Measurements from ENCODE around the gene SHKBP1. TPM values are rescaled to one million over a fixed set of nuclear protein-coding genes. Genes with fewer than 3 reads are reported as not detected.

The SHKBP1 gene
- total and polyA plus RNA-seq, 2 donors (not counting 1 experiment from before 2014, with no cell fraction given), result 179 to 227 TPM

DNA sequence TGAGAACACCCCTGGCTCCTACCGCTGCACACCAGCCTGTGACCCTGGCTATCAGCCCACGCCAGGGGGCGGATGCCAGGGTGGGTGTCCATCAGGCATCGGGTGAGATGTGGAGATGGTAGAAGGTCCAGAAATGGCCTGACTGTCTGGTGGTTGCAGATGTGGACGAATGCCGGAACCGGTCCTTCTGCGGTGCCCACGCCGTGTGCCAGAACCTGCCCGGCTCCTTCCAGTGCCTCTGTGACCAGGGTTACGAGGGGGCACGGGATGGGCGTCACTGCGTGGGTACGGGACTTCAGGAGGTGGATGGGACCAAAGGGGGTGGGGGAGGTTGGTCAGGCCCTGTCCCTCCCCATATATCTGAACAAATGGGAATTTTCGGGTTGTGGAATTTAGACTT is 40.3 kb downstream of the SHKBP1 start:
- Histone ChIP-seq H3K27me3 (replicated peaks in 1 of 4; ENCODE audit: control extremely low read depth in 1 of 4, control insufficient read depth in 3 of 4, insufficient read depth in 4 of 4, low read length in 3 of 4) (no peaks in the 10 kb centered on the region), H3K4me2 (replicated peaks; ENCODE audit: low read depth, low read length, poor library complexity, severe bottlenecking) (no peak overlapping the region), H2AFZ (ENCODE audit: insufficient read depth, low read depth, low read length, poor library complexity, severe bottlenecking) (no peak overlapping the region), H3K9ac (ENCODE audit: low read length) (no peak overlapping the region), H3K79me2 (ENCODE audit: control insufficient read depth, insufficient read depth, low read length) (no peaks in the 10 kb centered on the region), H3K9me3 (ENCODE audit: control extremely low read depth in 1 of 3, control insufficient read depth in 2 of 3, insufficient read depth in 1 of 3, low read length in 2 of 3) (peaks cover 0 to 9% (median 0%) of the 10 kb centered on the region in 3 donors), H4K20me1 (ENCODE audit: control insufficient read depth, insufficient read depth, low read length, poor library complexity, severe bottlenecking) (no peaks in the 10 kb centered on the region), H3K36me3 (replicated peaks in 1 of 2; ENCODE audit: control extremely low read depth in 1 of 2, control insufficient read depth in 1 of 2, extremely low read depth in 1 of 2, insufficient read depth in 2 of 2, low read length in 1 of 2) (peaks cover 0 to 7% of the 10 kb centered on the region in 2 experiments), H3K27ac (ENCODE audit: low read length in 2 of 2) (no peak overlapping the region), H3K4me3 (ENCODE audit: control extremely low read depth in 1 of 5, extremely low read depth in 1 of 5, insufficient read depth in 1 of 5, low read depth in 2 of 5, low read length in 4 of 5) (no peak overlapping the region), H3K4me1 (ENCODE audit: control insufficient read depth in 2 of 2, insufficient read depth in 2 of 2, low read length in 2 of 2) (peaks cover 11 to 20% of the 10 kb centered on the region in 2 donors)
- H3K27ac Mint-ChIP-seq, result no peak overlapping the region
- TF ChIP-seq, protein P1, sequence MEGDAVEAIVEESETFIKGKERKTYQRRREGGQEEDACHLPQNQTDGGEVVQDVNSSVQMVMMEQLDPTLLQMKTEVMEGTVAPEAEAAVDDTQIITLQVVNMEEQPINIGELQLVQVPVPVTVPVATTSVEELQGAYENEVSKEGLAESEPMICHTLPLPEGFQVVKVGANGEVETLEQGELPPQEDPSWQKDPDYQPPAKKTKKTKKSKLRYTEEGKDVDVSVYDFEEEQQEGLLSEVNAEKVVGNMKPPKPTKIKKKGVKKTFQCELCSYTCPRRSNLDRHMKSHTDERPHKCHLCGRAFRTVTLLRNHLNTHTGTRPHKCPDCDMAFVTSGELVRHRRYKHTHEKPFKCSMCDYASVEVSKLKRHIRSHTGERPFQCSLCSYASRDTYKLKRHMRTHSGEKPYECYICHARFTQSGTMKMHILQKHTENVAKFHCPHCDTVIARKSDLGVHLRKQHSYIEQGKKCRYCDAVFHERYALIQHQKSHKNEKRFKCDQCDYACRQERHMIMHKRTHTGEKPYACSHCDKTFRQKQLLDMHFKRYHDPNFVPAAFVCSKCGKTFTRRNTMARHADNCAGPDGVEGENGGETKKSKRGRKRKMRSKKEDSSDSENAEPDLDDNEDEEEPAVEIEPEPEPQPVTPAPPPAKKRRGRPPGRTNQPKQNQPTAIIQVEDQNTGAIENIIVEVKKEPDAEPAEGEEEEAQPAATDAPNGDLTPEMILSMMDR (IDR thresholded peaks at IDR 0.05), result no peak
- no peak for TF ChIP-seq EZH2 (IDR thresholded peaks at IDR 0.05; ENCODE audit: borderline replicate concordance, insufficient read depth, low read depth, low read length, poor library complexity, severe bottlenecking)
- ChIA-PET CTCF (interaction anchor here (1.5 to 4.5 kb wide), 2 partner anchors 17 to 18 kb away, joined by 6 to 37 read pairs; partner anchors contain the start of gene LTBP4), POLR2A (interaction anchor here (0.7 kb wide), 1 partner anchor 189 kb away, joined by 3 read pairs; no protein-coding TSS in a partner anchor)
- H3K4me3 Mint-ChIP-seq, result no peak overlapping the region
- H3K27me3 Mint-ChIP-seq, result no peaks in the 10 kb centered on the region
- ATAC-seq (ENCODE audit: low read depth) (no peak), DNase-seq (no peak)
- intact Hi-C loops (cut with micrococcal nuclease), result loop anchor here (10.0 kb wide), 1 partner anchor 98 kb away; the partner anchor contains the start of genes COQ8B and ITPKC
- H3K4me1 Mint-ChIP-seq, result peaks cover 24% of the 10 kb centered on the region
- no peaks in the 10 kb centered on the region for H3K9me3 Mint-ChIP-seq (ENCODE audit: insufficient read depth)
- WGBS (ENCODE audit: insufficient coverage), result over 99% methylated on average over 14 of the region's 17 CpGs

DNA sequence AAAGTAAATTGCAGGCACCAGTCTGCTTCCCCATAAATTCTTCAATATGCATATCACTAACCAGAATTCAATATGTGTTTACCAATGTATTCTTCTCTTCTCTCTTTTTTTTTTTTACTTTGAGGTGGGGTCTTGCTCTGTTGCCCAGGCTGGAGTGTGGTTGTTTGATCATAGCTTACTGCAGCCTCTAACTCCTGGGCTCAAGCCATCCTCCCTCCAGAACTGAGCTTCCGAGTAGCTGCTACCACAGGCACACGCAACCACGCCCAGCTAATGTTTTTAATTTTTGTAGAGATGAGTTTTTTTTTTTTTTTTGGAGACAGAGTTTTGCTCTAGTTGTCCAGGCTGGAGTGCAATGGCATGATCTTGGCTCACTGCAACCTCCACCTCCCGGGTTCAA is 41.3 kb downstream of the SHKBP1 start:
- peaks cover 16% of the 10 kb centered on the region for H3K4me1 Mint-ChIP-seq
- intact Hi-C loops (cut with micrococcal nuclease), result loop anchor here (10.0 kb wide), 1 partner anchor 97 kb away; the partner anchor contains the start of genes COQ8B and ITPKC
- Histone ChIP-seq H4K20me1 (ENCODE audit: control insufficient read depth, insufficient read depth, low read length, poor library complexity, severe bottlenecking) (no peaks in the 10 kb centered on the region), H3K79me2 (ENCODE audit: control insufficient read depth, insufficient read depth, low read length) (no peaks in the 10 kb centered on the region), H3K36me3 (replicated peaks in 1 of 2; ENCODE audit: control extremely low read depth in 1 of 2, control insufficient read depth in 1 of 2, extremely low read depth in 1 of 2, insufficient read depth in 2 of 2, low read length in 1 of 2) (peaks cover 0 to 12% of the 10 kb centered on the region in 2 experiments), H3K4me2 (replicated peaks; ENCODE audit: low read depth, low read length, poor library complexity, severe bottlenecking) (no peak overlapping the region), H3K9me3 (ENCODE audit: control extremely low read depth in 1 of 3, control insufficient read depth in 2 of 3, insufficient read depth in 1 of 3, low read length in 2 of 3) (peaks cover 0 to 5% (median 0%) of the 10 kb centered on the region in 3 donors), H3K4me1 (ENCODE audit: control insufficient read depth in 2 of 2, insufficient read depth in 2 of 2, low read length in 2 of 2) (peaks cover 11 to 18% of the 10 kb centered on the region in 2 donors), H3K9ac (ENCODE audit: low read length) (no peak overlapping the region), H3K4me3 (ENCODE audit: control extremely low read depth in 1 of 5, extremely low read depth in 1 of 5, insufficient read depth in 1 of 5, low read depth in 2 of 5, low read length in 4 of 5) (no peak overlapping the region), H3K27ac (ENCODE audit: low read length in 2 of 2) (no peak overlapping the region), H3K27me3 (replicated peaks in 1 of 4; ENCODE audit: control extremely low read depth in 1 of 4, control insufficient read depth in 3 of 4, insufficient read depth in 4 of 4, low read length in 3 of 4) (no peaks in the 10 kb centered on the region), H2AFZ (ENCODE audit: insufficient read depth, low read depth, low read length, poor library complexity, severe bottlenecking) (no peak overlapping the region)
- no peak overlapping the region for H3K4me3 Mint-ChIP-seq
- ChIA-PET POLR2A (no interaction called here), CTCF (interaction anchor here (0.7 to 1.0 kb wide), 2 partner anchors 18 to 55 kb away, joined by 3 to 4 read pairs; no protein-coding TSS in a partner anchor)
- H3K9me3 Mint-ChIP-seq (ENCODE audit: insufficient read depth), result no peaks in the 10 kb centered on the region
- no peaks in the 10 kb centered on the region for H3K27me3 Mint-ChIP-seq
- ATAC-seq (ENCODE audit: low read depth), result no peak
- H3K27ac Mint-ChIP-seq, result no peak overlapping the region
- TF ChIP-seq, protein P1 (IDR thresholded peaks at IDR 0.05), result no peak
- DNase-seq, result no peak
- WGBS (ENCODE audit: insufficient coverage), result 80% methylated on average over 1 of the region's 4 CpGs
